Keratinocyte (primary cell): ENCODE data around the gene ARHGDIB. TPM values are rescaled to one million over a fixed set of nuclear protein-coding genes. Genes with fewer than 3 reads are reported as not detected.

ENCODE experiments used
- DNase-seq: peaks from one replicate; pipeline ENCODE4 v3.0.0-alpha.2; 2011; ENCODE audit warnings: low read depth, missing footprints, low spot score
- FAIRE-seq: peaks from 2 replicates; lab custom pipeline; 2011; peaks lifted over from hg19 to GRCh38; lab: Jason Lieb, UNC
- H2AFZ ChIP-seq: 2 replicates; pipeline ENCODE4 v1.6.0; 2012; ENCODE audit warnings: low read length, control low read depth, inconsistent platforms; ENCODE audit not compliant: control insufficient read depth
- H3K27ac ChIP-seq: 2 replicates; pipeline ENCODE4 v1.5.1; 2011; ENCODE audit warnings: low read length; ENCODE audit not compliant: control insufficient read depth, insufficient read depth
- H3K27me3 ChIP-seq: 3 replicates; pipeline ENCODE4 v1.6.0; 2011; ENCODE audit warnings: low read length; ENCODE audit not compliant: control insufficient read depth, insufficient read depth; ENCODE audit errors: extremely low read depth
- H3K36me3 ChIP-seq, 2 experiments: 2 replicates in 1 of 2; 3 replicates in 1 of 2; pipeline ENCODE4 v1.5.1; 2011; ENCODE audit warnings: low read length in 2 of 2, mild to moderate bottlenecking in 1 of 2; ENCODE audit not compliant: control insufficient read depth in 2 of 2, insufficient read depth in 2 of 2; ENCODE audit errors: extremely low read depth in 1 of 2
- H3K4me1 ChIP-seq: 3 replicates; pipeline ENCODE4 v1.5.1; 2011; ENCODE audit warnings: low read length; ENCODE audit not compliant: control insufficient read depth, insufficient read depth; ENCODE audit errors: extremely low read depth
- H3K4me2 ChIP-seq: 3 replicates; pipeline ENCODE4 v1.6.0; 2011; ENCODE audit warnings: low read depth, low read length; ENCODE audit not compliant: control insufficient read depth, insufficient read depth; ENCODE audit errors: extremely low read depth
- H3K4me3 ChIP-seq, 3 experiments: fragments of 200-600 bp in 1 of 3; sonication (generic) in 1 of 3; 2 replicates in 2 of 3; 3 replicates in 1 of 3; pipeline ENCODE4 v1.5.1; 2011 to 2016; ENCODE audit warnings: low read length in 3 of 3, mild to moderate bottlenecking in 3 of 3, control low read depth in 2 of 3, inconsistent platforms in 1 of 3, low read depth in 1 of 3, mixed read lengths in 1 of 3, mixed run types in 1 of 3, moderate library complexity in 1 of 3; ENCODE audit not compliant: control insufficient read depth in 2 of 3, insufficient read depth in 2 of 3; ENCODE audit errors: extremely low read depth in 1 of 3
- H3K79me2 ChIP-seq: 2 replicates; pipeline ENCODE4 v1.6.0; 2012; ENCODE audit warnings: low read length; ENCODE audit not compliant: control insufficient read depth, insufficient read depth
- H3K9ac ChIP-seq: 3 replicates; pipeline ENCODE4 v1.6.0; 2011; ENCODE audit warnings: low read length; ENCODE audit not compliant: control insufficient read depth, insufficient read depth; ENCODE audit errors: extremely low read depth
- H3K9me1 ChIP-seq: 3 replicates; pipeline ENCODE4 v1.6.0; 2011; ENCODE audit warnings: low read length; ENCODE audit not compliant: control insufficient read depth, insufficient read depth; ENCODE audit errors: extremely low read depth
- H3K9me3 ChIP-seq: 2 replicates; pipeline ENCODE4 v1.5.1; 2012; ENCODE audit warnings: low read depth, low read length; ENCODE audit not compliant: control insufficient read depth
- H4K20me1 ChIP-seq: 3 replicates; pipeline ENCODE4 v1.6.0; 2011; ENCODE audit warnings: low read length; ENCODE audit not compliant: control insufficient read depth, insufficient read depth; ENCODE audit errors: extremely low read depth
- CTCF ChIP-seq, 3 experiments: IDR thresholded peaks in 1 of 3; conservative IDR thresholded peaks in 1 of 3; optimal IDR thresholded peaks in 1 of 3; 2 replicates in 2 of 3; 3 replicates in 1 of 3; pipeline versions ENCODE3 to v1.5.1; 2011; ENCODE audit warnings: low read length in 3 of 3, mild to moderate bottlenecking in 3 of 3, moderate library complexity in 2 of 3, control low read depth in 1 of 3, inconsistent platforms in 1 of 3; ENCODE audit not compliant: insufficient read depth in 2 of 3; ENCODE audit errors: extremely low read depth in 1 of 3
- EZH2 ChIP-seq: IDR thresholded peaks from one replicate; pipeline ENCODE4 v1.6.1; 2012; ENCODE audit warnings: inconsistent platforms, mild to moderate bottlenecking, low read length, moderate library complexity
- dilution Hi-C: fragments of 300-500 bp; cut with MboI; formaldehyde crosslinking; loops from one replicate; pipeline ENCODE4 v1.7.0; 2020; ENCODE audit warnings: low sequenced_read_pairs; ENCODE audit not compliant: extremely low pct_ligation_motif_present
- polyA plus RNA-seq, 5 experiments: library from polyadenylated mRNA; depleted of rRNA in 3 of 5; stranded (reverse) in 3 of 5; stranded (forward) in 1 of 5; unstranded in 1 of 5; fragments of >200 nt; gene quantifications; 1 replicate in 1 of 5; 2 replicates in 3 of 5; 3 replicates in 1 of 5; pipeline versions ENCODE4 v1.2.1 to v1.2.3, GENCODE V29; 2011 to 2012; ENCODE audit warnings: missing spikeins in 2 of 5, low read depth in 1 of 5, low replicate concordance in 1 of 5

Gene ARHGDIB
- polyA plus RNA-seq, 1 donor (not counting 4 experiments of a cell fraction or from before 2014, with no cell fraction given): 164 TPM

DNA sequence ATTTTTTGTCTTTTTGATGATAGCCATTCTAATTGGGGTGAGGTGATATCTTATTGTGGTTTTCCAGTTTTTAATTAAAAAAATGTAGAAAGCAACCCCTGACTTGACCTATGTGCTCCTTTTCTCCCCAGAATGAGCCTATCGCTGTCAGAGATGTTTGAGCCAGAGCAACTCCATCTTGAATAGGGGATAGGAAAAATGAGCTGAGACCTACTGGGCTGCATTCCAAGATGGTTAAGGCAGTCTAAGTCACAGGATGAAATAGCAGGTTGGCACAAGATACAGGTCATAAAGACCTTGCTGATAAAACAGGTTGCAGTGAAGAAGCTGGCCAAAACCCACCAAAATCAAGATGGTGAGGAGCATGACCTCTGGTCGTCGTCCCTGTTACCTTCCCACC, 36.9 kb downstream of the ARHGDIB start:
- TF ChIP-seq CTCF (optimal IDR thresholded peaks at IDR 0.05 in 1 of 3, IDR thresholded peaks at IDR 0.05 in 1 of 3, conservative IDR thresholded peaks at IDR 0.05 in 1 of 3; ENCODE audit: extremely low read depth in 1 of 3, insufficient read depth in 2 of 3, low read length in 3 of 3): no peak
- TF ChIP-seq EZH2: no peak
- Histone ChIP-seq H3K27me3 (no peaks in the 10 kb centered on the region), H3K4me3 (no peak overlapping the region), H3K4me2 (no peak overlapping the region), H2AFZ (no peak overlapping the region), H3K4me1 (peaks cover 8% of the 10 kb centered on the region), H4K20me1 (no peaks in the 10 kb centered on the region), H3K9me1 (no peaks in the 10 kb centered on the region), H3K36me3 (no peaks in the 10 kb centered on the region), H3K27ac (no peak overlapping the region), H3K79me2 (no peaks in the 10 kb centered on the region), H3K9ac (no peak overlapping the region), H3K9me3 (no peaks in the 10 kb centered on the region)
- FAIRE-seq: no peak
- dilution Hi-C loops: no loop called here
- DNase-seq: no peak

GRCh38 chr12:14923944-14924343, 37.5 kb downstream of the ARHGDIB start:
- H3K4me1 ChIP-seq: peaks cover 3% of the 10 kb centered on the region
- no peak overlapping the region for H3K9ac ChIP-seq
- dilution Hi-C loops: no loop called here
- H3K27me3 ChIP-seq: no peaks in the 10 kb centered on the region
- no peaks in the 10 kb centered on the region for H3K36me3 ChIP-seq
- no peaks in the 10 kb centered on the region for H3K9me1 ChIP-seq
- H2AFZ ChIP-seq: no peak overlapping the region
- no peak overlapping the region for H3K4me2 ChIP-seq
- no peak overlapping the region for H3K27ac ChIP-seq
- no peak for TF ChIP-seq CTCF (optimal IDR thresholded peaks at IDR 0.05 in 1 of 3, IDR thresholded peaks at IDR 0.05 in 1 of 3, conservative IDR thresholded peaks at IDR 0.05 in 1 of 3; ENCODE audit: extremely low read depth in 1 of 3, insufficient read depth in 2 of 3, low read length in 3 of 3)
- TF ChIP-seq EZH2: no peak
- FAIRE-seq (no peak), DNase-seq (no peak)
- no peak overlapping the region for H3K4me3 ChIP-seq
- no peaks in the 10 kb centered on the region for H3K79me2 ChIP-seq
- H4K20me1 ChIP-seq: no peaks in the 10 kb centered on the region
- no peaks in the 10 kb centered on the region for H3K9me3 ChIP-seq
